Measurements from ENCODE around the gene UROD.
"Not testable (repeated sequence)": the region's sequence is repeated elsewhere in the genome, so short reads cannot be mapped to it uniquely, and the experiment has no call there.

The UROD gene

DNA sequence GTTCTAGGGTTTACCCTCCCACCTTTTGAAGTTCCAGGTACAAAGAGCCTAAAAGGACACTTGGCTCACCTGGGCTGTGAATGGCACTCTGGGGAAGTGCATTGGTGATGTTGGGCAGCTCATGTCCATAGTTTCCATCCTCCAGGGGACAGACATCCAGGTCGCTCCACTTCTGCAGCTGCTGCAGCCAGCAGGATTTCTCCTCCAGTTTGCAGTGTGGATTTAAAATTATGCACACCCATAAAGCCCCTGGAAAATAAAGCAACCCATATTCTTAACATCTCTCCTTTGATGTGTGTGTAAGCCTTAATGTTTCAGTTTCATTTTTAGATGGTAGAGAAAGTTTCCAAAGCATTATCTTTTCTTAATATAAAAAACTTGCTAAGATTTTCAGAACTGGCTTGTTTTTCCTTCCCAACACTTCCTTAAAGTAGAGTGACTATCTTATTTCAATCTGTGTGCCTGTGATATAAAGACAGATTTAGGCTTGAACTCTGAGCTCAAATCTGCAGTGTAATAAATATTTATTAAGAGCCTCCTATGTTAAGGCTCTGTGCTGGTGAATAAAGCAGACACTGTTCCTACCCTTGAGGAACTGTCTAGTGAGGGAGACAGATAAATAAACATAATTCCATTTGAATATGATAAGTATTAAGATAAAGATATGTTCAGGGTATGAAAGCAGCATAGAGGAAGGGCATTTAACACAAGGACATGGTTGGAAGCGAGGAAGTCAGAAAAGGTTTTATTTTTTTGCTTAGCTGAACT is 39.1 kb downstream of the UROD start:
- H3K4me3 ChIP-seq (ENCODE audit: low read depth, low read length), result no peak overlapping the region
- DNase-seq (ENCODE audit: low read depth), result no peak
- no peak for TF ChIP-seq MYC (IDR thresholded peaks at IDR 0.05; ENCODE audit: low read depth, low read length)
- TF ChIP-seq, protein P1, sequence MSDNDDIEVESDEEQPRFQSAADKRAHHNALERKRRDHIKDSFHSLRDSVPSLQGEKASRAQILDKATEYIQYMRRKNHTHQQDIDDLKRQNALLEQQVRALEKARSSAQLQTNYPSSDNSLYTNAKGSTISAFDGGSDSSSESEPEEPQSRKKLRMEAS (IDR thresholded peaks at IDR 0.05; ENCODE audit: low read depth, low read length), result no peak
- TF ChIP-seq POLR2A (IDR thresholded peaks at IDR 0.05; ENCODE audit: extremely low read depth, insufficient read length), result no peak
- TF ChIP-seq, protein P2, sequence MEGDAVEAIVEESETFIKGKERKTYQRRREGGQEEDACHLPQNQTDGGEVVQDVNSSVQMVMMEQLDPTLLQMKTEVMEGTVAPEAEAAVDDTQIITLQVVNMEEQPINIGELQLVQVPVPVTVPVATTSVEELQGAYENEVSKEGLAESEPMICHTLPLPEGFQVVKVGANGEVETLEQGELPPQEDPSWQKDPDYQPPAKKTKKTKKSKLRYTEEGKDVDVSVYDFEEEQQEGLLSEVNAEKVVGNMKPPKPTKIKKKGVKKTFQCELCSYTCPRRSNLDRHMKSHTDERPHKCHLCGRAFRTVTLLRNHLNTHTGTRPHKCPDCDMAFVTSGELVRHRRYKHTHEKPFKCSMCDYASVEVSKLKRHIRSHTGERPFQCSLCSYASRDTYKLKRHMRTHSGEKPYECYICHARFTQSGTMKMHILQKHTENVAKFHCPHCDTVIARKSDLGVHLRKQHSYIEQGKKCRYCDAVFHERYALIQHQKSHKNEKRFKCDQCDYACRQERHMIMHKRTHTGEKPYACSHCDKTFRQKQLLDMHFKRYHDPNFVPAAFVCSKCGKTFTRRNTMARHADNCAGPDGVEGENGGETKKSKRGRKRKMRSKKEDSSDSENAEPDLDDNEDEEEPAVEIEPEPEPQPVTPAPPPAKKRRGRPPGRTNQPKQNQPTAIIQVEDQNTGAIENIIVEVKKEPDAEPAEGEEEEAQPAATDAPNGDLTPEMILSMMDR (IDR thresholded peaks at IDR 0.05; ENCODE audit: low read depth, low read length), result no peak

DNA sequence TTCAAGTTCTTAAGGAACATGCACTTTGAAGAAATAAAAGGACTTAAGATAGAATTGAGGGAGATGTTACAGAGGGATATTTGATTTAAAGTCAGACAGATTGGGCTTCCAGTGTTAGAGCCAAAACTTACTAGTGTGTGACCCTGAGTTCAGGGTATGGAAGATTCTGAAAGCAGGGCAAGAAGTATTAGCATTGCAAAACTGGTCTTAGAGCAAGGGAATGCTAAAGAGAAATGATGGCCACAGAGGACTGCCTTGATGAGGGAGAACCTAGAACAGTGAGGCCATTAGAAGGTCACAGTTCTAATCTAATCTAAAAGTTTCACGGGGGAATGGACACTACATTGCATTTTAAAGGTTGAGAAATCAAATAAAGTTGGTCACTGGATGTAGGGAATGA is 45.5 kb downstream of the UROD start:
- TF ChIP-seq POLR2A (IDR thresholded peaks at IDR 0.05; ENCODE audit: extremely low read depth, insufficient read length), result no peak
- no peak for DNase-seq (ENCODE audit: low read depth)
- H3K4me3 ChIP-seq (ENCODE audit: low read depth, low read length), result no peak overlapping the region

DNA sequence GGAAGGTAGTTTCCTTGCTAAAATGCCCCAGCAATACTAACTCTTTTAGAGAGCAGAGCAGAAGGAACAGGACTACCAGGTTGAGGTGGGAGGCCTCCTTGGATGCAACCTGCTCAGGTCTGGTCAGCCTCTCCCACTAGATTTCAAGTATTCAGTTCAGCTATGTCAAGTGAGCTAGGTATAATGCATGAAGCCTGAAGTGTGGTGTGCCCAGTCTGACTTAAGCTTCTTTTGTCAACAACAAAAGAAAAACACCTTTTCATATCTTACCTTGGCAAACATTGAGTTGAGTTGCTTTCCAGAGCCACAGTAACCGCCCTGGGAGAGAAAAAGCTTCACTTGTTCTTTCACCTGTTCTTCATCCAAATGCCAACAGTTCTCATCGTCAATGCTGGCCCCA is 47.8 kb downstream of the UROD start:
- no peak for TF ChIP-seq POLR2A (IDR thresholded peaks at IDR 0.05; ENCODE audit: extremely low read depth, insufficient read length)
- no peak for TF ChIP-seq MYC (IDR thresholded peaks at IDR 0.05; ENCODE audit: low read depth, low read length)
- TF ChIP-seq, protein P2 (IDR thresholded peaks at IDR 0.05; ENCODE audit: low read depth, low read length), result no peak
- TF ChIP-seq, protein P1 (IDR thresholded peaks at IDR 0.05; ENCODE audit: low read depth, low read length), result no peak
- H3K4me3 ChIP-seq (ENCODE audit: low read depth, low read length), result no peak overlapping the region
- DNase-seq (ENCODE audit: low read depth), result no peak

DNA sequence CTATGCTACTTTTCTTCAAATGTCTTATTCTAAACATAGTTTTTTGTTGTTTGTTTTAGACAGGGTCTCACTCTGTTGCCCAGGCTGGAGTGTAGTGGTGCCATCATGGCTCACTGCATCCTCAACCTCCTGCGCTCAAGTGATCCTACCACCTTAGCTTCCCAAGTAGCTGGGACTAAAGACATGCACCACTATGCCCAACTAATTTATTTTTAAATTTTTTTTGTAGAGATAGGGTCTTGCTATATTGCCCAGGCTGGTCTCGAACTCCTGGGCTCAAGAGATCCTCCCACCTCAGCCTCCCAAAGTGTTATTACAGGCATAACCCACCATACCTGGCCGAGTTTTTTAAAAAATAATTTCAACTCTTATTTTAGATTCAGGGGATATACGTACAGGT is 50.4 kb downstream of the UROD start:
- DNase-seq (ENCODE audit: low read depth); H3K4me3 ChIP-seq (ENCODE audit: low read depth, low read length): not testable (repeated sequence)

DNA sequence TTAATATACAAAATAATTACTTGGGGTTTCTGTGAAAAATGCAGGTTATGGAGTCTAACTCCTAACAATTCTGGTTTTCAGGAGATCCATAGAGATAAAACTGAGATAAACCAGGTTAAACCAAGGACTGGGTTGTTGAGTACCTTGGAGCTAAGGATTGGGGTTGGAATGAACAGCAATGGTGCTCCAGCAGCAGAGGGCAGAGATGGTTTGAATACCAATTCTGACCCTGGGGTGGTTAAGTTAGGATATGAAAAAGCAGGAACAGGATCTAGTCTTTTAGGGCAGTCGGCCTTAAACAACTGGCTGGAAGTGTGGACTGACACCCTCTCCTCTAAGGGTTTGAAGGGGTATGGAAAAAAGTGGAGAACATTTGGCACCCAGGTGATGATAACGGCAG is 53.0 kb downstream of the UROD start:
- TF ChIP-seq, protein P2 (IDR thresholded peaks at IDR 0.05; ENCODE audit: low read depth, low read length), result no peak
- TF ChIP-seq, protein P1 (IDR thresholded peaks at IDR 0.05; ENCODE audit: low read depth, low read length), result no peak
- TF ChIP-seq POLR2A (IDR thresholded peaks at IDR 0.05; ENCODE audit: extremely low read depth, insufficient read length) (no peak), MYC (IDR thresholded peaks at IDR 0.05; ENCODE audit: low read depth, low read length) (no peak)
- DNase-seq (ENCODE audit: low read depth), result no peak

More for the DNA sequence above, 53.0 kb downstream of the UROD start:
- no peak overlapping the region for H3K4me3 ChIP-seq (ENCODE audit: low read depth, low read length)
